Uterus (tissue), 2 donors: ENCODE results near the gene DEFB128.

Experiments
- CTCF ChIP-seq, 4 experiments: fragments of 200-600 bp in 2 of 4; fragments of 450-650 bp in 2 of 4; sonication (generic) in 2 of 4; IDR thresholded peaks; one replicate each; pipeline ENCODE4 v1.5.1; 2016 to 2019; ENCODE audit warnings: antibody characterized with exemption in 4 of 4, mild to moderate bottlenecking in 2 of 4, moderate library complexity in 1 of 4
- POLR2A ChIP-seq, 2 donors: fragments of 450-650 bp; IDR thresholded peaks; one replicate each; pipeline ENCODE4 v1.6.1; 2016; ENCODE audit warnings: antibody characterized with exemption in 2 of 2, mild to moderate bottlenecking in 1 of 2, moderate library complexity in 1 of 2

- no peak for TF ChIP-seq CTCF (IDR thresholded peaks at IDR 0.05)
- TF ChIP-seq POLR2A (IDR thresholded peaks at IDR 0.05), result no peak
Observed at GRCh38 chr20:217266-217665, 27.8 kb upstream of the DEFB128 start.
